HepG2 (cell line): Measurements from ENCODE around the gene ELL. TPM values are rescaled to one million over a fixed set of nuclear protein-coding genes. Genes with fewer than 3 reads are reported as not detected.

Experiments used
- EEA1 ChIP-seq: sonication (generic); formaldehyde crosslinking; IDR thresholded peaks from 2 replicates; pipeline ENCODE4 v1.5.1; 2020; ENCODE audit warnings: mild to moderate bottlenecking, missing genetic modification reagents, borderline replicate concordance
- FOSL2 ChIP-seq: sonication (generic); formaldehyde crosslinking; IDR thresholded peaks from 2 replicates; pipeline ENCODE4 v1.4.0; 2020; ENCODE audit warnings: missing genetic modification reagents
- HNF4G ChIP-seq, 2 experiments: sonication (generic) in 1 of 2; formaldehyde crosslinking in 1 of 2; IDR thresholded peaks; 2 replicates each; pipeline versions ENCODE4 v1.4.0 to v1.6.1; 2011 to 2020; ENCODE audit warnings: borderline replicate concordance in 2 of 2, low read depth in 2 of 2, mild to moderate bottlenecking in 2 of 2, low read length in 1 of 2, missing genetic modification reagents in 1 of 2, moderate library complexity in 1 of 2
- NFYB ChIP-seq: sonication (generic); formaldehyde crosslinking; IDR thresholded peaks from 2 replicates; pipeline ENCODE4 v1.4.0; 2020; ENCODE audit warnings: missing genetic modification reagents
- REL ChIP-seq: sonication (generic); formaldehyde crosslinking; conservative IDR thresholded peaks from 2 replicates; pipeline ENCODE4 v1.8.0; 2022; ENCODE audit warnings: mild to moderate bottlenecking, missing genetic modification reagents, moderate library complexity
- ZBTB7B ChIP-seq: sonication (generic); formaldehyde crosslinking; IDR thresholded peaks from 2 replicates; pipeline ENCODE4 v1.4.0; 2020; ENCODE audit warnings: missing genetic modification reagents
- ZMAT3 ChIP-seq: sonication (generic); formaldehyde crosslinking; conservative IDR thresholded peaks from 2 replicates; pipeline ENCODE4 v1.7.0; 2021; ENCODE audit warnings: missing genetic modification reagents
- ZNF256 ChIP-seq: sonication (generic); formaldehyde crosslinking; conservative IDR thresholded peaks from 2 replicates; pipeline ENCODE4 v1.4.0; 2020; ENCODE audit warnings: missing genetic modification reagents
- ZNF672 ChIP-seq: sonication (generic); formaldehyde crosslinking; IDR thresholded peaks from 2 replicates; pipeline ENCODE4 v1.8.1; 2022; ENCODE audit warnings: missing genetic modification reagents
- polyA plus RNA-seq, 8 experiments: library from polyadenylated mRNA; depleted of rRNA in 3 of 8; stranded (reverse) in 7 of 8; unstranded in 1 of 8; fragments of >200 nt; fragmentation: Illumina TruSeq in 4 of 8; extraction: Trizol in 4 of 8; gene quantifications; 2 replicates each; pipeline versions ENCODE4 v1.2.1 to v1.2.3, GENCODE V29; 2011 to 2016; ENCODE audit warnings: low read depth in 4 of 8, missing spikeins in 1 of 8, mixed read lengths in 1 of 8; ENCODE audit not compliant: insufficient read depth in 1 of 8
- total RNA-seq, 5 experiments: library from RNA; depleted of rRNA; stranded (reverse); fragments of >200 nt; fragmentation: Illumina TruSeq; extraction: Trizol; gene quantifications; 2 replicates each; pipeline ENCODE4 v1.2.3, GENCODE V29; 2016; ENCODE audit warnings: low read depth in 1 of 5
- TF ChIP-seq, protein P1 (sequence below): sonication (generic); formaldehyde crosslinking; IDR thresholded peaks from 2 replicates; pipeline ENCODE4 v1.5.1; 2020; ENCODE audit warnings: mild to moderate bottlenecking, missing genetic modification reagents, borderline replicate concordance
- TF ChIP-seq, protein P2 (sequence below): sonication (generic); formaldehyde crosslinking; IDR thresholded peaks from 2 replicates; pipeline ENCODE4 v1.4.0; 2020; ENCODE audit warnings: low read depth, missing genetic modification reagents
- TF ChIP-seq, protein P3 (sequence below): sonication (generic); formaldehyde crosslinking; IDR thresholded peaks from 2 replicates; pipeline ENCODE4 v1.4.0; 2020; ENCODE audit warnings: missing genetic modification reagents, borderline replicate concordance
- TF ChIP-seq, protein P4 (sequence below): sonication (generic); formaldehyde crosslinking; IDR thresholded peaks from 2 replicates; pipeline ENCODE4 v1.4.0; 2020; ENCODE audit warnings: missing genetic modification reagents, borderline replicate concordance

Gene ELL
- total and polyA plus RNA-seq, 2 of the 13 experiments (the other 11 are each of a cell fraction or from before 2014, with no cell fraction given) = 3.7 to 5.4 TPM

DNA sequence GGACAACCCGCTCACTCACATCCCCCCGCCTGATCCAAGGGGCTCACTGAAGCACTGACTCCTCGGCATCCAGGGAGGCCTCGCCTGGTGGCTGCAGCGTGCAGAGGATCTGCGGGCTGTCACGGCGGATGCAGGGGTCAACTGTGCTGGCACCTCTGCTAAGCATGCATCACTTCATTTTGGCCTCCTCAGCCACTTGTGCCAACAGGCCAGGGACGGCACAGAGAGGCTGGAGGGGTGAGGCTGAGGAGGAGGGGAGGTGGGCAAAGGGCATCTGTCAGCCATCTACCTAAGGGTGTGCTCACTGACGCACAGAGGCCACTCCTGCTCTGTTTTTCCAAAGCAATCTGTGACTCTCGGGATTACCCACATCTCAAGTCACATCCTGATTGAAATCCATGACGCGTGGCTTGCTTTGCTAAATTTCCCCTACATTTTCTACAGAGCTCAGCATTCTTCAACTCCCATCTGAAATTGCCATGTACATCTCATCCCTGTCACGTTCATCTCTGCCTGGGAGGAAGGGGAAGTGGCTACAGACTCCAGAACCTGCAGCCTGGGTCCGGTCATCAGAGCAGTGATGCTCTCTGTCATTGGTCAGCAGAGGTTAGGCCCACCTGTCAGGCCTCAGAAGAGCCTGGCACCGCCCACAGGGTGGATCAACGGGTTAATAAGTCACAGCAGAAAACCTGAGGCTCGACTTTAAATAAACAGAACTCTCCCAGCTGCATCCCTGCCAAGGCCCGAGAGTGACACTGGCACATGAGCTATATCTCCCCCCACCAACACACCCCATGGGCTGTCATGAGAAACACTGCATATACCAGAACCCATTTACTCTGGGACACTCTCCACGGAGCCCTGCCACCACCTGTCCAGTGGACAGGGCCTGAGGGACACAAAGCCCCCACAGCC lies 17.6 kb downstream of the ELL start (continued):
- TF ChIP-seq, protein P1, sequence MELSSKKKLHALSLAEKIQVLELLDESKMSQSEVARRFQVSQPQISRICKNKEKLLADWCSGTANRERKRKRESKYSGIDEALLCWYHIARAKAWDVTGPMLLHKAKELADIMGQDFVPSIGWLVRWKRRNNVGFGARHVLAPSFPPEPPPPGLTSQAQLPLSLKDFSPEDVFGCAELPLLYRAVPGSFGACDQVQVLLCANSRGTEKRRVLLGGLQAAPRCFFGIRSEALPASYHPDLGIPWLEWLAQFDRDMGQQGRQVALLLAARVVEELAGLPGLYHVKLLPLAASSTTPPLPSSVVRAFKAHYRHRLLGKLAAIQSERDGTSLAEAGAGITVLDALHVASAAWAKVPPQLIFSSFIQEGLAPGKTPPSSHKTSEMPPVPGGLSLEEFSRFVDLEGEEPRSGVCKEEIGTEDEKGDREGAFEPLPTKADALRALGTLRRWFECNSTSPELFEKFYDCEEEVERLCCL (CRISPR knock-in tag) = no peak
- TF ChIP-seq FOSL2 (CRISPR knock-in tag) (no peak), EEA1 (CRISPR knock-in tag) (no peak), ZBTB7B (no peak), NFYB (peak; percentile 77), REL (CRISPR knock-in tag) (no peak), ZNF256 (no peak), HNF4G (IDR thresholded peaks at IDR 0.05; ENCODE audit: borderline replicate concordance, low read depth, low read length) (no peak), HNF4G (CRISPR knock-in tag; IDR thresholded peaks at IDR 0.05; ENCODE audit: borderline replicate concordance, low read depth) (no peak; the same call in 1 of the 2 replicates), ZNF672 (no peak), ZMAT3 (CRISPR knock-in tag) (no peak)
- TF ChIP-seq, protein P2, sequence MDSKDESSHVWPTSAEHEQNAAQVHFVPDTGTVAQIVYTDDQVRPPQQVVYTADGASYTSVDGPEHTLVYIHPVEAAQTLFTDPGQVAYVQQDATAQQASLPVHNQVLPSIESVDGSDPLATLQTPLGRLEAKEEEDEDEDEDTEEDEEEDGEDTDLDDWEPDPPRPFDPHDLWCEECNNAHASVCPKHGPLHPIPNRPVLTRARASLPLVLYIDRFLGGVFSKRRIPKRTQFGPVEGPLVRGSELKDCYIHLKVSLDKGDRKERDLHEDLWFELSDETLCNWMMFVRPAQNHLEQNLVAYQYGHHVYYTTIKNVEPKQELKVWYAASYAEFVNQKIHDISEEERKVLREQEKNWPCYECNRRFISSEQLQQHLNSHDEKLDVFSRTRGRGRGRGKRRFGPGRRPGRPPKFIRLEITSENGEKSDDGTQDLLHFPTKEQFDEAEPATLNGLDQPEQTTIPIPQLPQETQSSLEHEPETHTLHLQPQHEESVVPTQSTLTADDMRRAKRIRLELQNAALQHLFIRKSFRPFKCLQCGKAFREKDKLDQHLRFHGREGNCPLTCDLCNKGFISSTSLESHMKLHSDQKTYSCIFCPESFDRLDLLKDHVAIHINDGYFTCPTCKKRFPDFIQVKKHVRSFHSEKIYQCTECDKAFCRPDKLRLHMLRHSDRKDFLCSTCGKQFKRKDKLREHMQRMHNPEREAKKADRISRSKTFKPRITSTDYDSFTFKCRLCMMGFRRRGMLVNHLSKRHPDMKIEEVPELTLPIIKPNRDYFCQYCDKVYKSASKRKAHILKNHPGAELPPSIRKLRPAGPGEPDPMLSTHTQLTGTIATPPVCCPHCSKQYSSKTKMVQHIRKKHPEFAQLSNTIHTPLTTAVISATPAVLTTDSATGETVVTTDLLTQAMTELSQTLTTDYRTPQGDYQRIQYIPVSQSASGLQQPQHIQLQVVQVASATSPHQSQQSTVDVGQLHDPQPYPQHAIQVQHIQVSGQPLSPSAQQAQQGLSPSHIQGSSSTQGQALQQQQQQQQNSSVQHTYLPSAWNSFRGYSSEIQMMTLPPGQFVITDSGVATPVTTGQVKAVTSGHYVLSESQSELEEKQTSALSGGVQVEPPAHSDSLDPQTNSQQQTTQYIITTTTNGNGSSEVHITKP (CRISPR knock-in tag) = 0 out of 2 replicates have a peak, but pooled peaks have one; percentile 16
- TF ChIP-seq, protein P3, sequence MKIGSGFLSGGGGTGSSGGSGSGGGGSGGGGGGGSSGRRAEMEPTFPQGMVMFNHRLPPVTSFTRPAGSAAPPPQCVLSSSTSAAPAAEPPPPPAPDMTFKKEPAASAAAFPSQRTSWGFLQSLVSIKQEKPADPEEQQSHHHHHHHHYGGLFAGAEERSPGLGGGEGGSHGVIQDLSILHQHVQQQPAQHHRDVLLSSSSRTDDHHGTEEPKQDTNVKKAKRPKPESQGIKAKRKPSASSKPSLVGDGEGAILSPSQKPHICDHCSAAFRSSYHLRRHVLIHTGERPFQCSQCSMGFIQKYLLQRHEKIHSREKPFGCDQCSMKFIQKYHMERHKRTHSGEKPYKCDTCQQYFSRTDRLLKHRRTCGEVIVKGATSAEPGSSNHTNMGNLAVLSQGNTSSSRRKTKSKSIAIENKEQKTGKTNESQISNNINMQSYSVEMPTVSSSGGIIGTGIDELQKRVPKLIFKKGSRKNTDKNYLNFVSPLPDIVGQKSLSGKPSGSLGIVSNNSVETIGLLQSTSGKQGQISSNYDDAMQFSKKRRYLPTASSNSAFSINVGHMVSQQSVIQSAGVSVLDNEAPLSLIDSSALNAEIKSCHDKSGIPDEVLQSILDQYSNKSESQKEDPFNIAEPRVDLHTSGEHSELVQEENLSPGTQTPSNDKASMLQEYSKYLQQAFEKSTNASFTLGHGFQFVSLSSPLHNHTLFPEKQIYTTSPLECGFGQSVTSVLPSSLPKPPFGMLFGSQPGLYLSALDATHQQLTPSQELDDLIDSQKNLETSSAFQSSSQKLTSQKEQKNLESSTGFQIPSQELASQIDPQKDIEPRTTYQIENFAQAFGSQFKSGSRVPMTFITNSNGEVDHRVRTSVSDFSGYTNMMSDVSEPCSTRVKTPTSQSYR (CRISPR knock-in tag) = no peak
- TF ChIP-seq, protein P4, sequence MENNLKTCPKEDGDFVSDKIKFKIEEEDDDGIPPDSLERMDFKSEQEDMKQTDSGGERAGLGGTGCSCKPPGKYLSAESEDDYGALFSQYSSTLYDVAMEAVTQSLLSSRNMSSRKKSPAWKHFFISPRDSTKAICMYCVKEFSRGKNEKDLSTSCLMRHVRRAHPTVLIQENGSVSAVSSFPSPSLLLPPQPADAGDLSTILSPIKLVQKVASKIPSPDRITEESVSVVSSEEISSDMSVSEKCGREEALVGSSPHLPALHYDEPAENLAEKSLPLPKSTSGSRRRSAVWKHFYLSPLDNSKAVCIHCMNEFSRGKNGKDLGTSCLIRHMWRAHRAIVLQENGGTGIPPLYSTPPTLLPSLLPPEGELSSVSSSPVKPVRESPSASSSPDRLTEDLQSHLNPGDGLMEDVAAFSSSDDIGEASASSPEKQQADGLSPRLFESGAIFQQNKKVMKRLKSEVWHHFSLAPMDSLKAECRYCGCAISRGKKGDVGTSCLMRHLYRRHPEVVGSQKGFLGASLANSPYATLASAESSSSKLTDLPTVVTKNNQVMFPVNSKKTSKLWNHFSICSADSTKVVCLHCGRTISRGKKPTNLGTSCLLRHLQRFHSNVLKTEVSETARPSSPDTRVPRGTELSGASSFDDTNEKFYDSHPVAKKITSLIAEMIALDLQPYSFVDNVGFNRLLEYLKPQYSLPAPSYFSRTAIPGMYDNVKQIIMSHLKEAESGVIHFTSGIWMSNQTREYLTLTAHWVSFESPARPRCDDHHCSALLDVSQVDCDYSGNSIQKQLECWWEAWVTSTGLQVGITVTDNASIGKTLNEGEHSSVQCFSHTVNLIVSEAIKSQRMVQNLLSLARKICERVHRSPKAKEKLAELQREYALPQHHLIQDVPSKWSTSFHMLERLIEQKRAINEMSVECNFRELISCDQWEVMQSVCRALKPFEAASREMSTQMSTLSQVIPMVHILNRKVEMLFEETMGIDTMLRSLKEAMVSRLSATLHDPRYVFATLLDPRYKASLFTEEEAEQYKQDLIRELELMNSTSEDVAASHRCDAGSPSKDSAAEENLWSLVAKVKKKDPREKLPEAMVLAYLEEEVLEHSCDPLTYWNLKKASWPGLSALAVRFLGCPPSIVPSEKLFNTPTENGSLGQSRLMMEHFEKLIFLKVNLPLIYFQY (CRISPR knock-in tag) = no peak
